ENCODE measurements around the gene WDR38. TPM values are rescaled to one million over a fixed set of nuclear protein-coding genes. Genes with fewer than 3 reads are reported as not detected.

The WDR38 gene
- total RNA-seq, 3 donors from 2014 or later: 0.33 TPM; not detected in 2

- TF ChIP-seq POLR2AphosphoS5 (IDR thresholded peaks at IDR 0.05) (no peak), POLR2A (IDR thresholded peaks at IDR 0.05) (no peak)
- TF ChIP-seq, protein P1, sequence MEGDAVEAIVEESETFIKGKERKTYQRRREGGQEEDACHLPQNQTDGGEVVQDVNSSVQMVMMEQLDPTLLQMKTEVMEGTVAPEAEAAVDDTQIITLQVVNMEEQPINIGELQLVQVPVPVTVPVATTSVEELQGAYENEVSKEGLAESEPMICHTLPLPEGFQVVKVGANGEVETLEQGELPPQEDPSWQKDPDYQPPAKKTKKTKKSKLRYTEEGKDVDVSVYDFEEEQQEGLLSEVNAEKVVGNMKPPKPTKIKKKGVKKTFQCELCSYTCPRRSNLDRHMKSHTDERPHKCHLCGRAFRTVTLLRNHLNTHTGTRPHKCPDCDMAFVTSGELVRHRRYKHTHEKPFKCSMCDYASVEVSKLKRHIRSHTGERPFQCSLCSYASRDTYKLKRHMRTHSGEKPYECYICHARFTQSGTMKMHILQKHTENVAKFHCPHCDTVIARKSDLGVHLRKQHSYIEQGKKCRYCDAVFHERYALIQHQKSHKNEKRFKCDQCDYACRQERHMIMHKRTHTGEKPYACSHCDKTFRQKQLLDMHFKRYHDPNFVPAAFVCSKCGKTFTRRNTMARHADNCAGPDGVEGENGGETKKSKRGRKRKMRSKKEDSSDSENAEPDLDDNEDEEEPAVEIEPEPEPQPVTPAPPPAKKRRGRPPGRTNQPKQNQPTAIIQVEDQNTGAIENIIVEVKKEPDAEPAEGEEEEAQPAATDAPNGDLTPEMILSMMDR (IDR thresholded peaks at IDR 0.05): no peak
- no peak overlapping the region for H3K27ac ChIP-seq
- intact Hi-C loops (cut with DNase I; ENCODE audit: low total_unique reads): no loop called here
- H3K4me1 ChIP-seq: no peaks in the 10 kb centered on the region
- no peaks in the 10 kb centered on the region for H3K36me3 ChIP-seq
- H3K27me3 ChIP-seq: no peaks in the 10 kb centered on the region
- no peak for DNase-seq (ENCODE audit: low spot score in 2 of 2)
- H3K4me3 ChIP-seq: no peak overlapping the region
- H3K9me3 ChIP-seq: no peaks in the 10 kb centered on the region
Observed at GRCh38 chr9:124846969-124847368, 6.3 kb upstream of the WDR38 start.

- intact Hi-C loops (cut with DNase I; ENCODE audit: low total_unique reads): no loop called here
- no peak for DNase-seq (ENCODE audit: low spot score in 2 of 2)
- no peak overlapping the region for H3K27ac ChIP-seq
Observed at GRCh38 chr9:124849801-124850200, 3.5 kb upstream of the WDR38 start.

DNA sequence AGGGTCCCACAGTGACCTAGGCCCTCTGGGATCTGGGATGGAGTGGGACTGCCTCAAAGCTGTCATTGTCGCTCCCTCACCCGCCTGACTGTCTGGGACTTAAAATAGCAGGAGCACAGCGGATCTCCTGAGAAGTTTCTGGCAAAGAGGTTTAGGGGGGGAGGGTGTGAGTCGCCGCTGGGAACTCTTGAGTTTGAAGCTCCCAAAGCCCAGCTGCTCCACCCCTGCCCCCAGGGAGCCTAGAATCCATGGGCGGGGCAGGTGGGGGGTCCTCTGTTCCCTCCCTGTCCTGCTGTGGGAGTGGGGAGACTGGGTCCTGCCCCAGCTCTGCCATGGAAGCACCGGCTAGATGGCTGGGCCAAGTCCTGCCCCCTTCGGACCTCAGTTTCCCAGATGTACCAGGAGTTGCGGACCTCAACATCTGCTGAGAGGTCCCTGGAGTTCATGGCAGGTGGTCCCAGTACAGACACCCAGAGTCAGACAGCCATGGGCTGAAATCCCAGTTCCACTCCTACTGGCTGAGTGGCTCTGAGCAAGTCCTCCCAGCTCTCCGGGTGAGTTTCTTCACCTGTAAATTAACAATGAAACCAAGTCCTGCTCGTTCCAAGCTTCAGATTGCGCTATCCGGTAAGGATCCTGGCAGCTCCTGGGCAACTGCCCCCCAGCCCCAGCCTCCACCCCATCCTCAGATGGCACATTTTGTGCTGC, 985 bp upstream of the WDR38 start:
- Histone ChIP-seq H3K27ac (peak overlapping the region in 1 of 2 donors; percentile 22), H3K27me3 (no peaks in the 10 kb centered on the region), H3K36me3 (no peaks in the 10 kb centered on the region), H3K4me1 (peaks cover 0 to 7% of the 10 kb centered on the region in 2 donors), H3K9me3 (no peaks in the 10 kb centered on the region), H3K4me3 (peak overlapping the region in 2 of 3 donors; percentile 51 to 66)
- TF ChIP-seq POLR2AphosphoS5 (IDR thresholded peaks at IDR 0.05) (no peak), POLR2A (IDR thresholded peaks at IDR 0.05) (no peak)
- TF ChIP-seq, protein P1 (IDR thresholded peaks at IDR 0.05): no peak
- intact Hi-C loops (cut with DNase I; ENCODE audit: low total_unique reads): loop anchor here (2.0 kb wide), 1 partner anchor 79 kb away; no protein-coding TSS in a partner anchor
- DNase-seq (ENCODE audit: low spot score in 2 of 2): no peak

More at GRCh38 chr9:124849801-124850200, 3.5 kb upstream of the WDR38 start:
- Histone ChIP-seq H3K36me3 (no peaks in the 10 kb centered on the region), H3K4me3 (no peak overlapping the region), H3K9me3 (no peaks in the 10 kb centered on the region), H3K4me1 (peaks cover 0 to 7% of the 10 kb centered on the region in 2 donors), H3K27me3 (no peaks in the 10 kb centered on the region)
- TF ChIP-seq, protein P1 (IDR thresholded peaks at IDR 0.05): no peak
- no peak for TF ChIP-seq POLR2A (IDR thresholded peaks at IDR 0.05)
- no peak for TF ChIP-seq POLR2AphosphoS5 (IDR thresholded peaks at IDR 0.05)

- peak overlapping the region; percentile 42 to 66 (median 51) for H3K4me3 ChIP-seq
- peak overlapping the region; percentile 22 to 67 for H3K27ac ChIP-seq
- no peak for DNase-seq (ENCODE audit: low spot score in 2 of 2)
- H3K27me3 ChIP-seq: no peaks in the 10 kb centered on the region
- intact Hi-C loops (cut with DNase I; ENCODE audit: low total_unique reads): loop anchor here (2.0 kb wide), 1 partner anchor 81 kb away; no protein-coding TSS in a partner anchor
- peaks cover 4% of the 10 kb centered on the region for H3K36me3 ChIP-seq
- TF ChIP-seq, protein P1 (IDR thresholded peaks at IDR 0.05): no peak
- no peaks in the 10 kb centered on the region for H3K9me3 ChIP-seq
- peaks cover 0 to 7% of the 10 kb centered on the region in 2 donors for H3K4me1 ChIP-seq
Observed at GRCh38 chr9:124853605-124854143, 414 bp downstream of the WDR38 start.

DNA sequence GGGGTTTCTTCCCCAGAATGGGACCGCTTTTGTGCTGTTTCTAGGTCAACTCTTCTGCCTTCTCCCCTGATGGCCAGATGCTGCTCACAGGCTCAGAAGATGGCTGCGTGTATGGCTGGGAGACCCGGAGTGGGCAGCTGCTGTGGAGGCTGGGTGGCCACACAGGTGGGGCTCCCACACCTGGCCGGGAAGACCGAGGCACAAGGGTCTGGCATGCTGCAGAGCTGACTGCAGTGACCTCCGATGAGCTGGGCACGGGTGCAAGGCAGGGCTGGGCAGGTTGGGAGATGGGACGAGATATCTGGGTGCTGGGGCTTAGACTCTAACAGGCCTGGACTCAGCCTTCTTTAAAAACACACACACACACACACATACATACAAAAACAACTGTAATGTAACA, 901 bp downstream of the WDR38 start:
- Histone ChIP-seq H3K4me3 (no peak overlapping the region), H3K4me1 (peaks cover 0 to 7% of the 10 kb centered on the region in 2 donors), H3K36me3 (peaks cover 4% of the 10 kb centered on the region), H3K27ac (peak overlapping the region in 1 of 2 donors; percentile 67), H3K9me3 (no peaks in the 10 kb centered on the region), H3K27me3 (no peaks in the 10 kb centered on the region)
- DNase-seq (ENCODE audit: low spot score in 2 of 2): no peak
- intact Hi-C loops (cut with DNase I; ENCODE audit: low total_unique reads): no loop called here
- TF ChIP-seq, protein P1 (IDR thresholded peaks at IDR 0.05): no peak
- TF ChIP-seq POLR2AphosphoS5 (IDR thresholded peaks at IDR 0.05) (no peak), POLR2A (IDR thresholded peaks at IDR 0.05) (no peak)

Measured in breast epithelium (tissue), 4 donors.